Hypothalamus (tissue), 51 donors: Measurements from ENCODE around the gene ANXA5.
A peak's percentile ranks its signal among the peaks of the same experiment; 100 is the strongest.
"Not testable (repeated sequence)": the region's sequence is repeated elsewhere in the genome, so short reads cannot be mapped to it uniquely, and the experiment has no call there.

Experiments
- DNase-seq, 51 donors: peaks; one replicate each; lab custom pipeline; 2025; lab: John Stamatoyannopoulos, UW

The ANXA5 gene

GRCh38 chr4:121679951-121680350, 16.8 kb downstream of the ANXA5 start:
- no peak for DNase-seq

GRCh38 chr4:121679267-121679666, 17.5 kb downstream of the ANXA5 start:
- DNase-seq: no peak

GRCh38 chr4:121677524-121677923, 19.3 kb downstream of the ANXA5 start:
- no peak for DNase-seq

- no peak for DNase-seq
Measured at GRCh38 chr4:121676345-121677075, 20.3 kb downstream of the ANXA5 start.

- DNase-seq: peak in 2 of 51 donors; percentile 2 to 6
Measured at GRCh38 chr4:121675715-121676114, 21.1 kb downstream of the ANXA5 start.

- no peak for DNase-seq
Measured at GRCh38 chr4:121674696-121675095, 22.1 kb downstream of the ANXA5 start.

- no peak for DNase-seq
Measured at GRCh38 chr4:121674191-121674590, 22.6 kb downstream of the ANXA5 start.

- DNase-seq: no peak
Measured at GRCh38 chr4:121669163-121669550, 27.6 kb downstream of the ANXA5 start.

- no peak for DNase-seq
Measured at GRCh38 chr4:121668368-121669162, 28.2 kb downstream of the ANXA5 start.

GRCh38 chr4:121666091-121666679, 30.6 kb downstream of the ANXA5 start:
- peak in 4 of 51 donors; percentile 1 to 19 (median 6) for DNase-seq

GRCh38 chr4:121665371-121665770, 31.4 kb downstream of the ANXA5 start:
- DNase-seq: no peak

GRCh38 chr4:121662225-121662624, 34.6 kb downstream of the ANXA5 start:
- DNase-seq: no peak

GRCh38 chr4:121660175-121660933, 36.4 kb downstream of the ANXA5 start:
- DNase-seq: not testable (repeated sequence)

GRCh38 chr4:121658125-121658524, 38.7 kb downstream of the ANXA5 start:
- no peak for DNase-seq

GRCh38 chr4:121656269-121656641, 40.5 kb downstream of the ANXA5 start:
- DNase-seq: peak in 26 of 51 donors; percentile 1 to 51 (median 10)

- DNase-seq: peak in 1 of 51 donors; percentile 36
Measured at GRCh38 chr4:121655320-121656268, 41.2 kb downstream of the ANXA5 start.

GRCh38 chr4:121654738-121655137, 42.0 kb downstream of the ANXA5 start:
- DNase-seq: no peak

GRCh38 chr4:121653986-121654385, 42.8 kb downstream of the ANXA5 start:
- no peak for DNase-seq

- DNase-seq: no peak
Measured at GRCh38 chr4:121653214-121653613, 43.6 kb downstream of the ANXA5 start.

GRCh38 chr4:121651597-121651996, 45.2 kb downstream of the ANXA5 start:
- no peak for DNase-seq
